ENCODE measurements around the gene SERTAD3. TPM values are rescaled to one million over a fixed set of nuclear protein-coding genes. Genes with fewer than 3 reads are reported as not detected.
"Not testable (repeated sequence)": the region's sequence is repeated elsewhere in the genome, so short reads cannot be mapped to it uniquely, and the experiment has no call there.

Gene SERTAD3
- total RNA-seq, 2 donors from 2014 or later: 29.1 to 41.2 TPM

DNA sequence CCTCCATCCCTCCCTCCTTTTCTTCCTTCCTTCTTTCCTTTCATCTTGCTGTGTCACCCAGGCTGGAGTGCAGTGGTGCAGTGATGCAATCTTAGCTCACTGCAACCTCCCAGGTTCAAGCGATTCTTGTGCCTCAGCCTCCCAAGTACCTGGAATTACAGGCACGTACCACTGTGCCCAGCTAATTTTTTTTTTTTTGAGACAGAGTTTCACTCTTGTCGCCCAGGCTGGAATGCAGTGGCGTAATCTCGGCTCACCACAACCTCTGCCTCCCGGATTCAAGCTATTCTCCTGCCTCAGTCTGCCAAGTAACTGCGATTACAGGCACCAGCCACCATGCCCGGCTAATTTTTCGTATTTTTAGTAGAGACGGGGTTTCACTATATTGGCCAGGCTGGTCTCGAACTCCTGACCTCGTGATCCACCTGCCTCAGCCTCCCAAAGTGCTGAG is 19.5 kb upstream of the SERTAD3 start:
- DNase-seq; ATAC-seq; intact Hi-C loops (cut with DNase I): not testable (repeated sequence)

DNA sequence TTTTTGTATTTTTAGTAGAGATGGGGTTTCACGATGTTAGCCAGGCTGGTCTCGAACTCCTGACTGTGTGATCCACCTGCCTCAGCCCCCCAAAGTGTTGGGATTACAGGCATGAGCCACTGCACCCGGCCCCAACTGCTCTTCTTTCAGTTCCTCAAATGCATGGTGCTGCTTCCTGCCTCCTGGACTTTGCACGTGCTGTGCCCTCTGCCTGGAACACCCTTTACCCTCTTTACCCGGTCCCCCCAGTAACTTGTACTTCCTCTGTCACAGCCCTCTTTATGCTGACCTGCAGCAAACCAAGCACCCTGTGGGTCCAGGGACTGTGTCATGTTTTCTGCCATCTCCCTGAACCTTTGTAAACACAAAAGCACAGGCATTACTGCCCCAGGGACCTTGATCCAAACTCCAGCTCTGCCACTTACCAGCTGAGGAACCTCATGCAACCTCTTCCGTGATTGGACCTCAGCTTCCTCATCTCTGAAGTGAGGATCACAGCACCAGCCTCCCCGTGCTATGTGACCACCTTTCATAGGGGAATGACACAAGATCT is 17.6 kb upstream of the SERTAD3 start:
- DNase-seq: peak; percentile 39
- no peak for ATAC-seq
- intact Hi-C loops (cut with DNase I): no loop called here

DNA sequence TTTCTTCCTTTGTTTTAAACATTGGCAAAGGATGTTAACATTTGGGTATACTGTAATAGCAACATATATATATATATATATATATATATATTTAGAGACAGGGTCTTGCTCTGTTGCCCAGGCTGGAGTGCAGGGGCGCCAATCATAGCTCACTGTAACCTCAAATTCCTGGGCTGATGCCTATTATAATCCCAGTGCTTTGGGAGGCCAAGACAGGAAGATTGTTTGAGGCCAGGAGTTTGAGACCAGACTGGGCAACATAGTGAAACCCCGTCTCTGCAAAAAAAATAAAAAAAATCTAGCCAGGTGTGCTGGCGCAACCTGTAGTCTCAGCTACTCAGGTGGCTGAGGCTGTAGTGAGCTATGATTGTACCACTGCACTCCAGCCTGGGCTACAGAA is 16.1 kb upstream of the SERTAD3 start:
- intact Hi-C loops (cut with DNase I): no loop called here
- DNase-seq (no peak), ATAC-seq (no peak)

DNA sequence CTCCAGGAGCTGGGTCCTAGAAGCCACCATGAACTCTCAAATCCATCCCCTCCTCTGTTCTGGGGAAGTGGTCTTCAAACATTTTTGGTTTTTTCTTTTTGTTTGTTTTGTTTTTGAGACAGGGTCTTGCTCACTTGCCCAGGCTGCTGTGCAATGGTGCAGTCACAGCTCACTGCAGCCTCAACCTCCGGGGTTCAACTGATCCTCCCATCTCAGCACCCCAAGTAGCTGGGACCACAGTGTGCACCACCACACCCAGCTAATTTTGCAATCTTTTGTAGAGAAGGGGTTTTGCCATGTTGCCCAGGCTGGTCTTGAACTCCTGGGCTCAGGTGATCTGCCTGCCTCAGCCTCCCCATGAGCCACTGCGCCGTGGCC is 14.5 kb upstream of the SERTAD3 start:
- DNase-seq (no peak), ATAC-seq (no peak)
- intact Hi-C loops (cut with DNase I): no loop called here

DNA sequence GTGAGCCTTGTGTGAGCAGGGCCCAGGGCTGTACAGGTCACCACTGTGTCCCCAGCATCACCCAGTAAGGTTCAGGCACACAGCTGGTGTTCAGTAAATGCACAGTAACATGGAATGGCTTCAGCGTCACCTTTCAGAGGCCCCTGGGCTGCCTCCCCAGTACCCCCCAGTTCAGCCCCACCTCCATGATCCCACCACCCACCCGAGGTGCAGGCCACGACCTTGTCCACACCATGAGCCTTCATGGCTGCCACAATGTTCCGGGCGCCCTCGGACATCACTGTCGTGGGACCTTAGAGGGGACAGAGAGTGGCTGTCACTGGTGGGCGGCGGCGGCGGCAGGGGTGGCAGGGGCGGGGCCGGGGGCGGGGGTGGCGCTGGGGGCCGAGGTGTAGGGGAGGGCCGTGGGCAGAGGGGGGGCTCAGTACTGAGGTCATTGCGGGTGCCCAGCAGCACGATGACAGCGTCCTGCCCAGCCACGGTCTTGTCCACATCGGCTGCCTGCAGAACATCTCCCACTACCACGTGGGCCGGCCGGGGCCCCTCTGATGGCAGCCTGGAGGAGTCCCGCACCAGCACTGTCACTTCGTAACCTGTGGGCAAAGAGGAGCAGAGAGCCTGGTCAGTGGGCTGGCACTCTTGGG is 13.9 kb upstream of the SERTAD3 start:
- ATAC-seq (no peak), DNase-seq (no peak)
- intact Hi-C loops (cut with DNase I): no loop called here

DNA sequence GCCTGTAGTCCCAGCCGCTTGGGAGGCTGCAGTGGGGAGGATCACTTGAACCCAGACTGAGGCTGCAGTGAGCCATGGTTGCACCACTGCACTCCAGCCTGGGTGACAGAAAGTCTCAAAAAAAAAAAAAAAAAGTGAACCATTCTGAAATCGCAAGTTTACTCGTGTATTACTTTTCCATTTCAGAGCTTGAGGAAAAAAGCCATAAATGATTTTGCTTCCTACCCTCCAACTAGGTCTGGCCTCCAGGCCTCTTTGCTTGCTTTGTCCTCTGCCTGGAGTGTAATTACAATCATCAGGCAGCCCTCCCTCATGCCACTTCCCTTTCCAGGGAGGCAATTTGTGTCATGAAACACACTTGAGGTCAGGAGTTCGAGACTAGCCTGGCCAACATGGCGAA is 12.9 kb upstream of the SERTAD3 start:
- DNase-seq (no peak), ATAC-seq (no peak)
- intact Hi-C loops (cut with DNase I): no loop called here

DNA sequence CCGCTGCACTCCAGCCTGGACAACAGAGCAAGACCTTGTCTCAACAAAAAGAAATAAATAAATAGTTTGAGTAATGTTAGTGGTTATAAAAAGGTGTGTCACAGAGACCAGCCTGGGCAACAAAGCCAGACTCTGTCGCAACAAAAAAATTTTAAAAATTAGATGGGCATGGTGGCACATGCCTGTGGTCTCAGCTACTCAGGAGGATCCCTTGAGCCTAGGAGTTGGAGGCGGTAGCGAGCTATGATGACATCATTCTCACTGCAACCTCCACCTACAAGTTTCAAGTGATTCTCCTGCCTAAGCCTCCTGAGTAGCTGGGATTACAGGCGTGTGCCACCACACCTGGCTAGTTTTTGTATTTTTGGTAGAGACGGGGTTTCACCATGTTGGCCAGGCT is 9.8 kb upstream of the SERTAD3 start:
- ATAC-seq; intact Hi-C loops (cut with DNase I); DNase-seq: not testable (repeated sequence)

DNA sequence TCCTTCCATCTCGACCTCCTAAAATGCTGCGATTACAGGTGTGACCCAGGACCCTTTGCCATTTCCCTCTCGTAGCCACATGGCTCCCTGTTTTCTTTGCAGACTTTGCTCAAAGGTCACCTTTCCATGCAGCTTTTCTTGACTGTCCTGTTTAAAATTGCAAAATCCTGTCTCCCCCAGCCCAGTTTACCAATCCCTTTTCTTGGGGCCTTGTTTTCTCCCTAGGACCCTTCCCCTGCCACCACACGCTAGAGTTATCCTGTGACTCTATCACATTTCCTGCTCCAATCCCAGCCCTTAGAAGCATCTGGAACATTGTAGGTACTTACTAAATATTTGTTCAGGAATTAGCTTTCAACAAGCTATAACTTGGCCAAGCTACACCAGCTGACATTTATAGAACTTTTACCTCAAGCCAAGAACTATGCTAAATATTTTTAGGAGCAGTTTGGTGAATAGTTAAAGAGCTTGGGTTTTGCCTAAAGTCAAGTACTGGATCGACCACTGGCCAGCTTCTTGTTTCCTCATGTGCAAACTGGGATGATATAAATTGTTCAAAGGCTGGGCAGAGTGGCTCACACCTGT is 9.1 kb upstream of the SERTAD3 start:
- ATAC-seq: no peak
- no peak for DNase-seq
- intact Hi-C loops (cut with DNase I): no loop called here

DNA sequence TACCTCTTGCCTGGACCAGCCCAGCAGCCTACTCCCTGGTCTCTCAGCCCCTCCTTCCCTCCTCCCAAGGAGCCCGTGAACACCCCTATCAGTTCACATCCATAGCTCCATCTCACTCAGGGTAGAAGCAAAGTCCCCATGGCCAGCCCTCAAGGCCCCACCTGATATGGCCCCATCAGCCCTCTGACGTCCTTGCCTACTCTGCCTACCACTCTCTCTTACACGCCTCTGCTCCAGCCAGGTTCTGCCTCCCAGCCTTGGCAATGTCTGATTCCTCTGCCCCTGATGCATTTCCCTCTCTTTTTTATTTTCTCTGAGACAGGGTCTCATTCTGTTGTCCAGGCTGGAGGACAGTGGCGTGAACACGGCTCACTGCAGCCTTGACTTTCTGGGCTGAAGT is 7.9 kb upstream of the SERTAD3 start:
- intact Hi-C loops (cut with DNase I): no loop called here

DNA sequence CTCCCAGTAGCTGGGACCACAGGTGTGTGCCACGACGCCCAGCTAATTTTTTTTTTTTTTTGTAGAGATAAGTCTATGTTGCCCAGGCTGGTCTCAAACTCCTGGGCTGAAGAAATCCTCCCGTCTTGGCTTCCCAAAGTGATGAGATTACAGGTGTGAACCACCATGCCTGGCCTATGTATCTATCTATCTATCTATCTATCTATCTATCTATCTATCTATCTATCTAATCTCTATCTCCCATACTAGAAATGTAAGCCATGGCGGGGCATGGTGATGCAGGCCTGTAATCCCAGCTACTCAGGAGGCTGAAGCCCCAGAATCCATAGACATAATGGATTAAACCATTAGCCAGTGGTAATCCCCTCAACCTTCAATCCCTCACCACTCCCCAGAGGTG is 6.5 kb upstream of the SERTAD3 start:
- intact Hi-C loops (cut with DNase I): no loop called here
- no peak for ATAC-seq
- no peak for DNase-seq

More for the DNA sequence above, 7.9 kb upstream of the SERTAD3 start:
- DNase-seq: no peak
- ATAC-seq: peak in 1 of 2 donors; percentile 19

DNA sequence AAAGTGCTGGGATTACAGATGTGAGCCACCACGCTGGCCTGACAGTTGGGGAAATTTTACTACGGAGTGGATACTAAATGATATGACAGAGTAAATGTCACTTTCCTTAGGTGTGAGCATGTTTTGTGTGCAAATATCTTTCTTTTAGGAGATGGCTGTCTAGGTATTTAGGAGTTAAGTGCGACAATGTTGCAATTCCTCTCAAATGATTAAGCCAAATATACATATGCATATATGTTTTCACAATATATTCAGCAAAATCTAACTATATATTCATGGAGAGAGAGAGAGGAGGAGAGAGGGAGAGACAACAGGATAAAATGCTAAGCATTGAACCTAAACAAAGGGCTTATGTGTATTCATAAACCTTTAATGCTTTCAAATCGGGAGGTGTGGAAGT is 5.4 kb upstream of the SERTAD3 start:
- intact Hi-C loops (cut with DNase I): loop anchor here in 1 of 2 donors (10.0 kb wide), 1 partner anchor 165 kb away; the partner anchor contains the start of gene AKT2
- ATAC-seq (no peak), DNase-seq (no peak)

DNA sequence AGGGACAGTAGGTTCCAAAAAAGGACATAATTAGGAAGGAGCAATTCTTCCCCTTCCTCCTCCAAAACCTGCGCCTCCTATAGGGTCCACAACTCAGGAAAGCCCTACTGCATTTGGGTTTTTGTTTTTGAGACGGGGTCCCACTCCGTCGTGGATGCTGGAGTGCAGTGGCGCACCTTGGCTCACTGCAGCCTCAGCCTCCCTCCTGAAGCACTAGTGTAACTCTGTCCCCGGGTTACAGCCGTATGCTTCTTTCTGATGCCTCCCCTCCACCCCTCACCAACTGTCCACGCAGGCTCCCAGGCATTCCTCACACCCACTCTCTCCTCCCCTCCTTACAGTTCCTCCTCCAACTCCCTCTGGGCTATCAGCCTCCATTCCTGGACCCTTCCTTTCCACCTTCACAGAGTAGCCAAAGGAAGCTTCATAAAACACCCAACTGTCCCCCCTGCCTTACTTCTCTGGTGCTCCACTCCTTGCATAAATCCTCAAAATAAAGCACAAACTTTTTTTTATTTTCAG is 2.2 kb upstream of the SERTAD3 start:
- DNase-seq (no peak), ATAC-seq (no peak)
- intact Hi-C loops (cut with DNase I): loop anchor here in 1 of 2 donors (10.0 kb wide), 1 partner anchor 162 kb away; the partner anchor contains the start of gene AKT2

DNA sequence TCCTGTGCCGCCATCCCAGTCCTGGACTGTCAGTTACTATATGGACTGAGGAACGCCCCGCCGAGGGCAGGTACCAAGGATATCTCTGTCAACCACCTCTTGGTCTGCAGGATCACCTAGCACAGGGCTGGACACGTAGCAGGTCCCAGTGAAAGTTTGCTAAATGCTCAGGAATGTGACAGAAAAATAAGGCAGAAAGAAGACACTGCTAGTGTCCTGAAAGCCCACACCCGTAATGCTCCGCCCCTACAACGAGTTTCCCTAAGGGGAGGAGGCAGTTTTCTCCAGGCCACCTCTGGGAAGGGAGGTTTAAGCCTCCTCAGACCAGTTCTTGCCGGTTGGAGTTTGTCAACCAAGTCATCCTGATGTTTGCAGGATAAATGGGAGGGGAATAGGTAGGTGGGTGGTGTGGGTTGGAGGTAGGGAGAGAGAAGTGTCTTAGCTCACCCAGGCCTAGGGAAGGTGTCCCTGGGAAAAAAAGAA is 1.7 kb upstream of the SERTAD3 start:
- no peak for ATAC-seq
- no peak for DNase-seq
- intact Hi-C loops (cut with DNase I): loop anchor here in 1 of 2 donors (10.0 kb wide), 1 partner anchor 161 kb away; the partner anchor contains the start of gene AKT2

DNA sequence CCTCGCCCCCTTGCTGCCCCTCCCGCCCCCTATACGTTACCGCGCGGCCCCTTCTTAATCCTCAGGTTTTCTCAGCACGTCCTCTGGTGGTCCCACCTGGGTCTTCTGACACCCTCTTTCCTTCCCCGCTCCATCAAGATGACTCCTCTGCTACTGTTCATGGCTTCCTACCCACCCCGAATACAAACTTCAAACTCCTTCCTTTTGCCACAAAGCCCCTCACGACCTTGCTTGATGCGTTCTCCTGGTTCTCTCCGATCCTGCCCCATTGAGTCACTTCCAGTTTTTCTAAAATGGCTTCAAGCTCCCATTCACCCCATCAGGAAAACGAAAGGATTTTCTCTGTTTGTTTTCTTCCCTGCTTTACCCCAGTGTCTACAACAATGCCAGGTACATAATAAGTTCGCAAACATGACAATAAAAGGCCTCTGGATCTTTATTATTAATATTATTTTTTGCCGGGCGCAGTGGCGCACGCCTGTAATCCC is 734 bp upstream of the SERTAD3 start:
- DNase-seq (no peak), ATAC-seq (no peak)
- intact Hi-C loops (cut with DNase I): loop anchor here in 1 of 2 donors (10.0 kb wide), 1 partner anchor 160 kb away; the partner anchor contains the start of gene AKT2

DNA sequence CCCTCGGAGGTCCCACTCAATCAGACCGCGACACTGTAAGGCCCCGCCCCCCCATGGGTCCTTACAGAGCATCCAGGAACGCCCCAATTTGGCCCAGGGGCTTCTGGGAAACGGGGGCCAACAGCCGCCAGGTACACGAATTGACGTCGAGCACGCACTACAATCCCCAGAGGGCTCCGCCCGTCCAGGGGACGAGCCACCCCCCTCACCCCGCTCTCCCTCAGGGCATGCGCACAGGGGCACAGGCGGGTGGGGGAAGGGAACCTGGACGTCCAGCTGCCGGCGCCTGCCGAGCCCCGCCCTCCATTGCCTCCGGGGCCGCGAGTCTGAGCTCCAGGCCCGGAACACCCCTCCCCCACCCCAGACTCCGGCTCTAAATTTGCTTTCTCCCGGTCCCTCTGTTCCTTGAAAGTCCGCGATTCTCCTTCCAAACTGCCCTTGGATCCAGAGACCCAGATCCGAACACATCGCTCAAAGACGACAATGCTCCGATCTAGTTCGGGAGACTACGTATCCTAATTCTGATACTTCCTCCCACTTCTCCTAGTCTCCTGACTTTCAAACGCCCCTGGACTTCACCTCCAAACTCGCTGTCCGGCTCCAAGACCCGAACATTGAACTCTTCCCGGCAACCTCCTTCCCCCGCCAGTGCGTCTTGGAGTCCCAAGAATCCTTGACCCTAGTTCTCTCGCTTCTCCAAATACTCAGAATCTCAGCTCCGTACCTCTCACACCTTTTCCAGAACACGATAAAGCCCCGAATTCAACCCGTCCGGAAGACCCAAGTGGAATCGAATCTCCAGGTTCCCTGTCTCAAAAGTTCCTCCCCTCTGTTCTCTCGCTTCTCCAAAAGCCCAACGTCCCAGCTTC is 770 bp downstream of the SERTAD3 start:
- intact Hi-C loops (cut with DNase I): loop anchor here in 1 of 2 donors (2.0 to 10.0 kb wide), 2 partner anchors 19 to 159 kb away; partner anchors contain the start of genes AKT2 and SERTAD1
- DNase-seq: peak; percentile 100
- peak; percentile 86 to 89 for ATAC-seq

DNA sequence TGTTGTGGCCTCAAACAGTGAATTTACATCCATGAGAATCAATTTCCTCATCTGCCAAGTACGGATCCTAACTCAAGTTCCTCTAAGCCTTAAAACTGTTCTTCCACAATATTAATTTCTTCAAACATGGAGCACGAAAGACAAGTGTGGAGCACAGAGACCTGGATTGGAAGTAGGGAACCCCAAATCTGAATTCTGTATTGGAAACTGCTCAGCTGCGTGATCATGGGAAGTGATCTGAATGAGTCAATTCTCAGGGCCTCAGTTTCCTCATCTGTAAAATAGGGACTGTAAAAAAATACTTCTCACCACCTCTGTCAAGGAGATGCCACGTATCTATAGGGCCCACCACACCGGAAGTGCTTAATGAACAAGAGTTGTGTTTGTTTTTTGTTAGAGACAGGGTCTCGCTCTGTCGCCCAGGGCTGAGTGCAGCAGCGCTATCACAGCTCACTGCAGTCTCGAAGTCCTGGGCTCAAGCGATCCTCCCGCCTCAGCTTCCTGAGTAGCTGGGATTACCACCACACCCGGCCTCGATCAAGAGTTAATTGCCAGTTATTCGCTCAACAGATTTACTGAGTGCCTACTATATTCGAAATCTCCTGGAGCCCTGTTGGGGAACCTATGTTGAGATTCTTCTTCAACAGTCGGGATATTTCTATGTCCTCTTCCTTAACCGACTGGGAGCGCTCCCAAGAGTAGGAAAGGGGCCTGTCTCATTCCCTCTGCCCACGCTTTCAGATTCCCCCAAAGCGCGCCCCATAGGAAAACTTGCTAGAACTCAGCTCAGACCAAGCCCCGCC is 1.6 kb downstream of the SERTAD3 start:
- DNase-seq (no peak), ATAC-seq (no peak)
- intact Hi-C loops (cut with DNase I): loop anchor here in 1 of 2 donors (2.0 to 10.0 kb wide), 2 partner anchors 18 to 158 kb away; partner anchors contain the start of genes AKT2 and SERTAD1

DNA sequence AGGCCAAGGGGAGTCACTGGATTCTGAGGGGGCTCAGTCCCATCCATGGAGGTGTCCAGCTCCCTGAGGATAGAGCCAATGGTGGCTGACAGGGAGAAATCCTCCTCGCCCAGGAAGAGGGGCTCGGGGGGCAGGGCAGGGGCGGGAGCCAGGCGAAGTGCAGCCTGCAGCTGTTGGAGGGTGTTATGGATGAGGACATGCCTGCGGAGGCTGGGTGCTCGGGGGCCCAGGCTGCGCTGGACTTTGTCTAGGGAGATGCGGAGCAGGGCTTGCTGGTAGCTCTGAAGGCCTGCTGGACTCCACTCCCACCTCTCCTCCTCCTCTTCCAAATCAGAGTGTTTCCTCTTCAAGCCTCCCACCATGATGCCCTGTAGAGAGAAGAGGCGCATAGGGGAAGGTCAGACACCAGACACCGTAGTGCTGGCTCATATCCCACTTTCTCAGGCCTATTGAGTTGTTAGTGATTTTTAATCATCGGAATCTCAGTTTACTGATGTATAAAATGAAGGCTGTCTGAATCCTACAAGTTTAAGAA is 2.3 kb downstream of the SERTAD3 start:
- ATAC-seq: no peak
- intact Hi-C loops (cut with DNase I): loop anchor here in 1 of 2 donors (2.0 to 10.0 kb wide), 2 partner anchors 17 to 157 kb away; partner anchors contain the start of genes AKT2 and SERTAD1
- no peak for DNase-seq

DNA sequence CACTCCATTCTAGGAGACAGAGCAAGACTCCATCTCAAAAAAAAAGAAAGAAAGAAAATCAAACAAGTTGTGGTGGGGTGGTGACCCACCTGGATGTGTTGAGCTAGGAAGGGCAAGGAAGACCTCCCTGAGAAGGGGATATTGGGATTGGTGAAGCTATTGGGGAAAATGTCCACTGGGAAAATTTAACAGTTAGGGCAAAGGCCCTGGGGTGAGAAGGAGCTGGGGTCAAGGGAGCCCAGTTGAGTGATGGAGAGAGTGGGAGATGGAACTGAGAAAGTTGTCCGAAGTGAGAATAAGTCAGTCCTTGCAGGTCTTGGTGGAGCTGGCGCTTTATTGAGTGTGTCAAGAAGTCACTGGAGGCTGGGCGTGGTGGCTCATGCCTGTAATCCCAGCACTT is 5.9 kb downstream of the SERTAD3 start:
- intact Hi-C loops (cut with DNase I): no loop called here
- ATAC-seq: no peak
- no peak for DNase-seq

Measured in left cardiac atrium (tissue), 4 donors.